Esophagus (tissue), 2 donors: Measurements from ENCODE around the gene RHEB. TPM values are rescaled to one million over a fixed set of nuclear protein-coding genes. Genes with fewer than 3 reads are reported as not detected.

ENCODE experiments used
- H3K27ac ChIP-seq, 2 donors: one replicate each; pipeline ENCODE4 v1.5.1; 2013; ENCODE audit warnings: low read depth in 2 of 2, mild to moderate bottlenecking in 2 of 2, inconsistent platforms in 1 of 2, low read length in 1 of 2, moderate library complexity in 1 of 2
- H3K27me3 ChIP-seq, 2 donors: one replicate each; pipeline ENCODE4 v1.6.1; 2013; ENCODE audit warnings: low read length in 2 of 2, control low read depth in 1 of 2, mild to moderate bottlenecking in 1 of 2; ENCODE audit not compliant: insufficient read depth in 2 of 2, control insufficient read depth in 1 of 2
- H3K36me3 ChIP-seq, 2 donors: one replicate each; pipeline ENCODE4 v1.6.1; 2013; ENCODE audit warnings: low read length in 1 of 2; ENCODE audit not compliant: control insufficient read depth in 2 of 2, insufficient read depth in 2 of 2
- H3K4me1 ChIP-seq, 2 donors: one replicate each; pipeline ENCODE4 v1.6.1; 2013; ENCODE audit warnings: low read length in 1 of 2; ENCODE audit not compliant: control insufficient read depth in 2 of 2, insufficient read depth in 2 of 2
- H3K4me3 ChIP-seq, 2 donors: one replicate each; pipeline ENCODE4 v1.5.1; 2013; ENCODE audit warnings: low read length in 2 of 2, mild to moderate bottlenecking in 2 of 2, low read depth in 1 of 2, moderate library complexity in 1 of 2
- H3K9me3 ChIP-seq, 2 donors: one replicate each; pipeline ENCODE4 v1.6.1; 2013; ENCODE audit warnings: mild to moderate bottlenecking in 2 of 2, low read depth in 1 of 2, low read length in 1 of 2, moderate library complexity in 1 of 2; ENCODE audit not compliant: control insufficient read depth in 2 of 2, insufficient read depth in 1 of 2
- WGBS, 2 donors: extraction: QIAGEN DNeasy Blood & Tissue Kit; methylation state at CpG; one replicate each; pipeline ENCODE4 v1.1.7; 2013; 5-methylcytosine and 5-hydroxymethylcytosine counted together
- polyA plus RNA-seq, 2 donors: library from polyadenylated mRNA; stranded (reverse); fragments of 200-250 nt; gene quantifications; one replicate each; pipeline ENCODE4 v1.2.3, GENCODE V29; 2013
- donor health status: healthy with polysubstance abuse.
- donor health status: Bipolar disorder and iron deficiency.

Gene RHEB
- polyA plus RNA-seq, 2 donors: 48.5 to 58.2 TPM

GRCh38 chr7:151425670-151426440, 93.8 kb downstream of the RHEB start:
- 52 to 54% methylated on average over 7 of the region's 7 CpGs for WGBS, 2 donors
- Histone ChIP-seq H3K9me3 (peaks cover 0 to 5% of the 10 kb centered on the region in 2 donors), H3K4me1 (peaks cover 0 to 3% of the 10 kb centered on the region in 2 donors), H3K4me3 (no peak overlapping the region), H3K27ac (peak overlapping the region; percentile 70 to 72), H3K36me3 (no peaks in the 10 kb centered on the region), H3K27me3 (no peaks in the 10 kb centered on the region)

GRCh38 chr7:151424799-151425198, 94.9 kb downstream of the RHEB start:
- Histone ChIP-seq H3K9me3 (peaks cover 0 to 10% of the 10 kb centered on the region in 2 donors), H3K36me3 (no peaks in the 10 kb centered on the region), H3K4me1 (peaks cover 0 to 3% of the 10 kb centered on the region in 2 donors), H3K27me3 (no peaks in the 10 kb centered on the region), H3K27ac (no peak overlapping the region), H3K4me3 (no peak overlapping the region)
- 74 to 77% methylated on average over 5 of the region's 5 CpGs for WGBS, 2 donors

- no peaks in the 10 kb centered on the region for H3K36me3 ChIP-seq
- H3K4me3 ChIP-seq: no peak overlapping the region
- H3K4me1 ChIP-seq: no peaks in the 10 kb centered on the region
- H3K9me3 ChIP-seq: peaks cover 0 to 10% of the 10 kb centered on the region in 2 donors
- no peak overlapping the region for H3K27ac ChIP-seq
- no peaks in the 10 kb centered on the region for H3K27me3 ChIP-seq
- WGBS, 2 donors: 84 to 91% methylated on average over 5 of the region's 5 CpGs
Measured at GRCh38 chr7:151423936-151424335, 95.8 kb downstream of the RHEB start.

- H3K36me3 ChIP-seq: no peaks in the 10 kb centered on the region
- WGBS, 2 donors: 76 to 81% methylated on average over 7 of the region's 7 CpGs
- no peak overlapping the region for H3K27ac ChIP-seq
- no peaks in the 10 kb centered on the region for H3K4me1 ChIP-seq
- H3K4me3 ChIP-seq: no peak overlapping the region
- peaks cover 0 to 10% of the 10 kb centered on the region in 2 donors for H3K9me3 ChIP-seq
- no peaks in the 10 kb centered on the region for H3K27me3 ChIP-seq
Measured at GRCh38 chr7:151423226-151423625, 96.5 kb downstream of the RHEB start.

GRCh38 chr7:151422212-151422611, 97.5 kb downstream of the RHEB start:
- H3K9me3 ChIP-seq: peaks cover 0 to 10% of the 10 kb centered on the region in 2 donors
- WGBS, 2 donors: 86% methylated on average over 5 of the region's 5 CpGs
- no peaks in the 10 kb centered on the region for H3K36me3 ChIP-seq
- no peaks in the 10 kb centered on the region for H3K4me1 ChIP-seq
- no peak overlapping the region for H3K4me3 ChIP-seq
- no peak overlapping the region for H3K27ac ChIP-seq
- H3K27me3 ChIP-seq: no peaks in the 10 kb centered on the region

- 72 to 80% methylated on average over 5 of the region's 5 CpGs for WGBS, 2 donors
- no peaks in the 10 kb centered on the region for H3K36me3 ChIP-seq
- H3K9me3 ChIP-seq: peaks cover 0 to 10% of the 10 kb centered on the region in 2 donors
- H3K4me1 ChIP-seq: no peaks in the 10 kb centered on the region
- no peaks in the 10 kb centered on the region for H3K27me3 ChIP-seq
- H3K27ac ChIP-seq: no peak overlapping the region
- H3K4me3 ChIP-seq: no peak overlapping the region
Measured at GRCh38 chr7:151420144-151420543, 99.6 kb downstream of the RHEB start.

GRCh38 chr7:151416941-151417315, 102.8 kb downstream of the RHEB start:
- WGBS, 2 donors: 65 to 68% methylated on average over 11 of the region's 11 CpGs
- H3K27me3 ChIP-seq: no peaks in the 10 kb centered on the region

GRCh38 chr7:151416112-151416940, 103.4 kb downstream of the RHEB start:
- Histone ChIP-seq H3K9me3 (peaks cover 0 to 5% of the 10 kb centered on the region in 2 donors), H3K4me3 (no peak overlapping the region), H3K36me3 (no peaks in the 10 kb centered on the region), H3K4me1 (no peaks in the 10 kb centered on the region), H3K27ac (no peak overlapping the region), H3K27me3 (peaks cover 0 to under 1% of the 10 kb centered on the region in 2 donors)
- WGBS, 2 donors: 76 to 78% methylated on average over 10 of the region's 10 CpGs

More at GRCh38 chr7:151416941-151417315, 102.8 kb downstream of the RHEB start:
- no peak overlapping the region for H3K4me3 ChIP-seq
- no peaks in the 10 kb centered on the region for H3K36me3 ChIP-seq
- H3K9me3 ChIP-seq: peaks cover 0 to 9% of the 10 kb centered on the region in 2 donors
- H3K27ac ChIP-seq: no peak overlapping the region
- no peaks in the 10 kb centered on the region for H3K4me1 ChIP-seq
